PC-9 (cell line): Measurements from ENCODE around the gene GSTA3.

Source experiments
- EZH2 ChIP-seq: fragments of 200-600 bp; sonication (generic); IDR thresholded peaks from 2 replicates; pipeline ENCODE4 v1.8.0; 2017; ENCODE audit warnings: antibody characterized with exemption, low read depth
- TF ChIP-seq, protein P1 (sequence below): fragments of 200-600 bp; sonication (generic); conservative IDR thresholded peaks from 2 replicates; pipeline ENCODE4 v1.6.1; 2017; ENCODE audit warnings: mixed run types, antibody characterized with exemption, mild to moderate bottlenecking, moderate library complexity

DNA sequence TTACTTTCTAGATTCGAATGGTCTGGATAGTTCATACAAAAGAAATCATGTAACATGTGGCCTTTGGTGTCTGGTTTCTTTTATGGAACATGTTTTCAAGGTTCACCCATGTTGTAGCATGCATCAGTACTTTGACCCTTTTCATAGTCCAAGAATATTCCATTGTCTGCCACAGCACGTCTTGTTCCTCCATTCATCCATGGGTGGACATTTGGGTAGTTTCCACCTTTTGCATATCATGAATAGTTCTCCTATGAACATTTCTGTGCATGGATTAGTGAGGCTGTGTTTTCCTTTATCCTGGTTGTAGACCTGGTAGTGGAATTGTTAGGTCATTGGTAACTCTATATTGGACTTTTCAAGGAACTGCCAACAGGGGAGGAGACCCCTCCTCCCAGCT is 31.7 kb downstream of the GSTA3 start:
- TF ChIP-seq, protein P1, sequence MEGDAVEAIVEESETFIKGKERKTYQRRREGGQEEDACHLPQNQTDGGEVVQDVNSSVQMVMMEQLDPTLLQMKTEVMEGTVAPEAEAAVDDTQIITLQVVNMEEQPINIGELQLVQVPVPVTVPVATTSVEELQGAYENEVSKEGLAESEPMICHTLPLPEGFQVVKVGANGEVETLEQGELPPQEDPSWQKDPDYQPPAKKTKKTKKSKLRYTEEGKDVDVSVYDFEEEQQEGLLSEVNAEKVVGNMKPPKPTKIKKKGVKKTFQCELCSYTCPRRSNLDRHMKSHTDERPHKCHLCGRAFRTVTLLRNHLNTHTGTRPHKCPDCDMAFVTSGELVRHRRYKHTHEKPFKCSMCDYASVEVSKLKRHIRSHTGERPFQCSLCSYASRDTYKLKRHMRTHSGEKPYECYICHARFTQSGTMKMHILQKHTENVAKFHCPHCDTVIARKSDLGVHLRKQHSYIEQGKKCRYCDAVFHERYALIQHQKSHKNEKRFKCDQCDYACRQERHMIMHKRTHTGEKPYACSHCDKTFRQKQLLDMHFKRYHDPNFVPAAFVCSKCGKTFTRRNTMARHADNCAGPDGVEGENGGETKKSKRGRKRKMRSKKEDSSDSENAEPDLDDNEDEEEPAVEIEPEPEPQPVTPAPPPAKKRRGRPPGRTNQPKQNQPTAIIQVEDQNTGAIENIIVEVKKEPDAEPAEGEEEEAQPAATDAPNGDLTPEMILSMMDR = no peak
- TF ChIP-seq EZH2 = no peak
